HG03139 (cell line): ENCODE measurements around the gene ABCB6.

Experiments used
- ATAC-seq: cut with Tn5 transposase; IDR thresholded peaks from one replicate; pipeline ENCODE4 v1.9.1; 2021; ENCODE audit not compliant: unreplicated experiment

ABCB6 gene

GRCh38 chr2:219171231-219171651, 47.5 kb downstream of the ABCB6 start:
- ATAC-seq: no peak

- no peak for ATAC-seq
These were observed 48.7 kb downstream of the ABCB6 start, which contains the start of gene SLC23A3 for GRCh38 chr2:219169930-219170654. Gene SLC23A3 (minus strand): TSS chr2:219170029. CDS start chr2:219169984, 45 bp downstream.

GRCh38 chr2:219168932-219169331, 49.8 kb downstream of the ABCB6 start:
- no peak for ATAC-seq

- no peak for ATAC-seq
These were observed 50.2 kb downstream of the ABCB6 start for GRCh38 chr2:219168526-219168925.

- no peak for ATAC-seq
These were observed 50.8 kb downstream of the ABCB6 start for GRCh38 chr2:219167997-219168396.

GRCh38 chr2:219165058-219165911, 53.5 kb downstream of the ABCB6 start:
- ATAC-seq: no peak

GRCh38 chr2:219163156-219163555, 55.6 kb downstream of the ABCB6 start:
- ATAC-seq: no peak

- ATAC-seq: no peak
These were observed 57.7 kb downstream of the ABCB6 start for GRCh38 chr2:219161097-219161496.

- peak; percentile 83 for ATAC-seq
These were observed 58.4 kb downstream of the ABCB6 start, which contains the start of gene NHEJ1 for GRCh38 chr2:219160186-219161017. Gene NHEJ1 (minus strand): TSS chr2:219160815. CDS start chr2:219158362, 2,453 bp downstream.
